ENCODE results near the gene RHEX.
"Not testable (repeated sequence)": the region's sequence is repeated elsewhere in the genome, so short reads cannot be mapped to it uniquely, and the experiment has no call there.

RHEX gene

DNA sequence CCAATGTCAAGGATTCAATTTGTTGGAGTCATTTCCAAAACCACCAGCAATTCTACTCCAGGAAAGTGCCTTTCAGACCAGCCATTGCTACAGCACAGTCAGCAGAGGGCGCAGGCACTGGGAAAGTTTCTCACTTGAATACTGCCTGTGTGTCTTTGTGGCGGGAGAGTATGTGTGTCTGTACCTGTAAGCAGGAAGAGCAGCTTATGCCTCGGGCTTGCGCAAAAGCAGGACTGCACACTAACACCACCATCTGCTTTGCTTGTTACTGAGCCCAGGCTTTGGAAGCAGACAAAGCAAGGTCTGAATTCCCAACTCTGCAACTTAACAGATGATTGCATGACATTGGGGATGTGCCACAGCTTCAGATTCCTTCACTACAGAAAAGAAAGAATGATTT, 22.3 kb upstream of the RHEX start:
- DNase-seq, result peak; percentile 42

DNA sequence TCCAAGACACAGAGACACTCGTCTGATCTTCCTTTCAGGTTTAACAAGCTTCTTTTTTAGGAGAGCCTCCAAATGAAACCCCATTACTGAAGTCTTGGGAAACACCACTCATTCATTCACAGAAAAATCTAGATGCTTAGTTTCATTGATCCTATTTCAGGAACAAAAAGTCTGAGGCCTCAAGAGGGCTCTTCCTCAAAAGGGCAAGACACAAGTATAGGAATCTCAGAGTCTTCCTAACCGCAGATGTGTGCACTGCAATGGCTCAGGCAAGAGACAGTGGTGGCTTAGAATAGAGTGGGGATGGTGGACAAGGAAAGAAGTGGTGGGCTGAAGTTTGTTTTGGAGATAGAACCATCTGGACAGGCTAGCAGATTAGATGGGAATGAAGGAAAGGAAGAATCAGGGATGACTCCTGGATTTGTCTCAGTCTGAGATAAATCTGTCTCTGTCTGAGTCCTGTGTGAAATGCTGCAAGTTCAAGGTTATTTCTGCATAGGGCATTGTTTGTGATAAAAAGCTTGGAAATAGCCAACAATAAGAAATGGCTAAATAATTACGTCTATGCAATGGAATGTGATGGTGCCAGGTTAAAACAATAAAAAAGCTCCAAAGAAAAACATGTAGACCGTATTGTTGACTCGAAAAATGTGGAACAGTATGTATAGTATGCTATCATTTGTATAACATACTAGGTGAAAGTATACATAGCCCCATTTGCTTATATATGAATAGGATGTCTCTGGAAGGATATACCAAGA, 20.4 kb upstream of the RHEX start:
- DNase-seq, result no peak

DNA sequence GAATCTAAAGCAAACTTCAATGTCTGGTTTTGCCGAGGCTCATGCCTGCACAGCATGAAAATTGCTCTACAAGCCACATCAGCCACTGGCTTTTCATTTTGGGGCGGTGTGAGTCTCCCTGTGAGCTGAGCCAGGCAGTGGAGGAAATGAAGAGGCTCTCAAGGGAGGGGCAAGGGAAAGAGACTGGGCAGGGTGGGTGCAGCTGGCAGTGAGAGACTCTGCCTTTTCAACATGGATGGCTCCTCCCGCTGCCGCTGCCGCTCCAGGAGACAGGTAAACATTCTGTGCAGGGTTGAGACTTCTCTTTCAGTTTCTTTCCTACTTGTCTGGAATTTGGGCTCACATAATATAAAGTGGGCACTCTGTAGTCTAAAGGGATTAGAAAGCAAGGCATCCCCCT, 17.9 kb upstream of the RHEX start:
- DNase-seq, result no peak

DNA sequence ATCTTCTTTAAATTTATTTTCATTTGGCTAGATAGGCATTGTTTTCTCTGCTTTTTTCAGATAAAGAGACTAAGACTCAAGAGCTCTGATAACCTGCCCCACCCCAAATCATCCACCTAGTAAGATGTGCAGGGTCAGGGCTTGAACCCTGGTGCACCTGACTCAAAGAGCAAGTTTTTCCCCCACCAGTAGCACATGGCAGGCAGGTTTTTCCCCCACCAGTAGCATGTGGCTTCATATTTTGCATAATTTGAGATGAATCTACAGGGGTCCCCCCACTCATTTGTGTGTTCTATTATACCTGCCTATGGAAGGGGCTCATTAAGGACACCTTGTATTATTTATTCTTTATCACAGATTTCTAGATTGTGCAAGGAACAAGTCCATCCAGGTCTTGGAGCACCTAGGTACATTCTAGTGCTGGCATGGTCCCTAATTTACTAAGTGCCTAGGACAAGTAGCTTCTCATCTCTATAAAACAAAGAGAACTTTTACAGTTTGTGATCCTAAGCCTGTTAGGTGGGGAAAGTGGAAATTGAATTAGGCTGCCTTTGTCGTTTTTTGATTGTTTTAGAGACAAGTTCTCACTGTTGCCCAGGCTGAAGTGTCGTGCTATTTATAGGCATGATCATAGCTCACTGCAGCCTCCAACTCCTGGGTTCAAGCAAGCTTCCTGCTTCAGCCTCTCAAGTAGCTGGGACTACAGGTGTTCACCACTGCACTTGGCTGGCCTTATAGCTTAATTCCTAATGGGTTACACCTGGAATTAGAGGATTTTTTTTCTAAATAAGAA, 16.1 kb upstream of the RHEX start:
- no peak for DNase-seq

DNA sequence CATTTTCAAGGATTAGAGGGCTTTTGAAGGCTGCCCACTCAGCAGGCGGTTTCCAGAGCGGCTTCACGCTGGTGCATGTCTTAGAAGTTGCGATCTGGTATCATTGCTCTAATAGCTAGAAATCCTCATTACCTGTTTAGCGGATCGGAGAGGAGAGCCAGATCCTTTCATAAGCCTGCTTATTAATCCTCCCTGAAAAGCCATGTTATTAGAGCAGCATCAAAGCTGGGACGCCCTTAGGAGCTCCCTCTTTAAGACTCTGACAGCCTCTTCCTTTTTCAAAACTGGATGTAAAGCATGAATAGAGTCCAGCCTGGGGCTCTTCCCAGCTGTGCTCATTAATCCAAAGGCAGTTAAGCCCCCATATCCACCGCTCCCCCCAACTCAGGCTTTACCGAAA, 15.4 kb upstream of the RHEX start:
- DNase-seq, result no peak

DNA sequence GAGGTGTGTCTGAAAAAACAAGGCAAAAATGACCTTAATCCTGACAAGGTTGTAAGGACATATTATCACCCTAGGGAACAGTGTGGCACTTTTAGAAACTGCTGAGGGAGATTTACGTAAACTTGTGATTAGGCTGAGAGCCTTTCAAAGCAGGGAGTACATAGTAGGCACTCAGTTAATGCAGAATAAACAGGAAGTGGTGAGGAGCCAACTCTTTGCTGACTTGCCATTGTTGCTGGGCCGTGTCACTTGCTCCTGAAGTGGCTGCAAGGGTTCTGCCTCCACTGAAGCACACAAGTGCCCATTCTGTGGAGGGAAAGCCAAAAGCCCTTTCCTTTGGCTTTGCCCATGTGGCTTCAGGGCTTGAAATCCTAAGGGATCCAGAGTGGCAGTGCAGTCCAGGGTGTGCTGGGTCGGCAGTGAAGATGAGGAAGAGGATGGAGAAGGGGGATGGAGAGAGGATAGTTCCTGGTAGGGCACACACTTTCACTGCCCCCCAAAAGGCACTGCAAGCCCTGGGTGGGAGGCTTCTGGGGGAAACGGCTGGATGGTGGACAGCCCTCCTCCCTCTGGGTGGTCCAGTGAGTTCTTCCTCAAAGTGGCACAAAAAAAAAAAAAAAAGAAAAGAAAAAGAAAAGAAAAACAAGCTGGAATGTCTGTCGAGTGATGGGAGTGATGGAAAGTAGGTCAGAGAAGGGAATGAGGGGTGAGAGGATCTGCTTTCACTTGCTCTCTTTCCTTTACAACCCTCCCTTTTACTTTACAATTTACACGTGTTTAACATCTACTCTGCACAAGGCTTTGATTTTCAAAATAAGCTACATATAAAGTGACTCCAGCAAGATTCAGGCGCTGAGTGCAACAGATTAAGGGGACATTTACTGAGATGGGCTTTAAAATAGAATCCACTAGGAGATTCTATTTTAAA, 13.7 kb upstream of the RHEX start:
- no peak for DNase-seq

DNA sequence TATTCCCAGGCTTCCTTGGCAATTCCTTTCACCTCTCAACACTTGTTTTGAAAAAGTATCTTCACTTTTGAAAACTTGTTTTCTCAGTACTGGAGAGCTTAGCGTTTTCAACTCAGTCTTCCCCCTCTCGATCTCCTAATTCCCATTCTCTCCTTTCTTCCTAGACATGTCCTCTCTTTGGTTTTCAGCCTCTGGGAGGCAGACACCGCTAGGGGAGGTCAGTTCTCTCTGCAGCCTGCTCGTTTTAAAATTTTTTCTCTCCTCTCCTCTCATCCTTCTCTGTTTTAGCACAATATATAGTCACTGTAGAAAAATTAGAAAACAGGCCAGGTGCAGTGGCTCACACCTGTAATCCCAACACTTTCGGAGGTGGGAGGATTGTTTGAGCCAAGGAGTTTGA, 12.6 kb upstream of the RHEX start:
- DNase-seq, result no peak

DNA sequence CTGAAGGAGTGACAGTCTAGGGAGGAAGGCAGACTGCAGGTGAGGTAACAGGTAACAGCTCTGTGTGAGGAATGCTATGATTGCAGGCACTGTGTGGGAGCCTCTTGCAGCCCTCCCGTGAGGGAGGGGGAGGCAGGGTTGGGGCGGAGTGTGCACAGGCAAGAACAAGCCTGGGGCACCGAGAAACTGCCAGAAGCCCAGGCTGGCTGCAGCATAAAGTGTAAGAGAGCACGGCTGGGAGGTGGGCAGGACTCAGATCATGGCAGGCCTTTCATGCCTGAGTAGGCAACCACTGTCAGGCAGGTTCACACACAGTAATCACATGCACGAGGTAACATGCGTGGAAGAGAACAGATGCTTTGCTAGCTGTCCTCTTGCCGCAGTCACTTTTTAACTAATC, 11.3 kb upstream of the RHEX start:
- no peak for DNase-seq

DNA sequence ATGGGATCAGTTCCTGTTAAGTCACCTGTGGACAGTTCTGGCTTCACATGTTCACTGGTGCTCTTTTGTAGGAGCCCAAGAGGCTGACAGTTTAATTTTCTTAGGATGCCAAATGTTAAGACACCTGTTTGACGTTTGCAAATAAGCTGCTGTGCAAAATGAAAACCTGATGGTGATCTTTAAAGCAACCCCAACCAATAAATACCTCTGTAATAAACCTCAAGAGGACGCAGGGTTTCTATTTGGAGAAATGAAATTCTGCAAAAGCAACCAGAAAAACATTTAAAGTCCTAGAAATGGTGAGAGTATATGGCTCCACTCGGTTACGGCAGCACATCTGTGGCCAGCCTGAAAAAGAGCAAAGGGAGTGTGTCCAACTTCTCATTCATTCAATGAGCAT, 5.7 kb upstream of the RHEX start:
- DNase-seq, result no peak

DNA sequence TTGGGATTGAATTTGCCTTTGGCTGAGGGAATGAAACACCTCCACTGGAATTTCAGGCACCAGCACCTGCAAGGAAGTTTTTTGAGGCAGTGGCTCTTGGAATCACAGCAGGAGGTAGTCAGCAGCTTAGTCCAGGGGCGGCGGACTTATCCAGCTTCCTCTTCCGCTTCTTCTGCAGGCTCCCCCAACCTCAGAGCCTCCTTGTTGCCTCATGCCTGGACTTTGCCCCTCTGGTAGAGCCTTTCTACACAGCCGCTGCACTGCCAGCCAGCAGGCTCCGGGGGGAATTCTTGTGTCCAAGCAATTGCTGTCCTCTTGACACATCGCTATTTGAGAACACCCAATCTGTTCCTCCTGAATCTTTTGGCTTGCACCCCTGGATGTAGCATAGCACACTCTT, 4.4 kb upstream of the RHEX start:
- DNase-seq, result no peak

DNA sequence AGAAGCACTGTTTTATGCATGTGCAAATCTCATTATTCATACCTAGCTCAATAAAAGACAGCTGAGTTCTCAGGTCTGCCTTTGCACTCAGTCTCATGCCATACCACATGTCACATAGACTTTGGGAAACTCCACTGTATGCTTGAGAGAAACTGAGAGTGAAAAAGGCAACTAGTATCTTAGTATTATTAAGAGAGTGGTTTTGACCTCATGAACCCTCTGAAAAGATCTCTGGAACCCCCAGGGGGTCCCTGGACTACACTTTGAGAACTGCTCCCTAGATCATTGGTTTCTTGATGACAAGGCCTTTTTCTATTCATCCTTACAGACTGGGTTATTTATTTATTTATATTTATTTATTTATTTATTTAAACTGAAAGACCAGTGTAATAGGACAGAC, 3.7 kb upstream of the RHEX start:
- DNase-seq, result no peak

DNA sequence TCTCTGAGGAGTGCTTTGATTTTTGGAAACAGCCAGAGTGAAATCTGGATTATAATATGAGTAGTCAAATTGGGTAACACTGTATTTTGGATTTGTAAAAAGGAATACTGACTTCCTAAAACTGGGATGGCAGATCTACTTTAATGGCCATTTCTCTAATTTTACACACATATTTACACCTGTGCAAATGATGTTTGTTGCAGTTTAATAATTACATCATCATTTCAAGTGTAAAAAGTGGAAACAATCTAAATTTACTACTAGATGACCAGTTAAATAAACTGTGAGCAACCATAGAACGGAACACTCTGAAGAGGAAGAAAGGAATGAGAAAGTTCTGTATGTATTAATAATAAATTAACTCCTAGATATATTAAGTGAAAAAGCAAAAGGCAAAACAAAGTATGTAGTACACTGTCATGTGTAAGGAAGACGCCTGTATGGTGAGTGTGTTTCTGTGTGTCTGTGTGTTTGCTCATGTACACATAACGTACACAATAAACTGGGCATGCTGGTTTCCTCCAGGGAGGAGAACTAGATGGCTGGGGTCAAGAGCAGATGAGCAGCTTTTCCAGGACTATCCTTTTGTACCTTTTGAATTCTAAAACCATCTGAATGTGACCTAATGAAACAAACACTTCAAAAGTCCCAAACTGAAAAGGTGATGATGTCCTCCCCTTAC, 2.9 kb upstream of the RHEX start:
- no peak for DNase-seq

DNA sequence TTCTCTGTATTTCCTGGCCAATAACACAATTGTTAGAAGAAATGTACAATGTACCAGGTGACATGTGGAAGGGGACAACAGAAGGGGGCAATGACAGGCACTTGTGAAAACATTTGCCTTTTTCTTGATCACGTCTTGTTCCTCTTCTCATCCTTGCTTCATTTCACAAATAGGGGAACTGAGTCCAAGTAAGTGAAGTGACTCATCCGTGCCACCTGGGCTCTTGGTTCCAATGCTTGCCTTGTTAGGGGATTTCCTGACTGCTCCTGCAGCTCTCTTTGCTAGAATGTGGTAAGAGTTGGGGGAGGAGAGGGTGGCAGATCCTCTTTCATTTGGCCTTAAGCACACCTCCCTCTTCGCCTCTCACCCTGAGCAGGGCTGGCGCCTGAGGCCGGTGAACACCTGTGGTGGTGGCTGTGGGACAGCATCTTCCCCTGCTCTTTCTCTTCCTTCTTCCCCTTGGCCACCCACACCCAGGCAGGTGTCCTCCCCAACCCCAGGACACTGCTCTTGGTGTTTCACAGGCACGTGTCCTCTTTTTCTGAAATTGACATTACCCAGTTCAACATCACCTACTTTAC, 2.2 kb upstream of the RHEX start:
- no peak for DNase-seq

DNA sequence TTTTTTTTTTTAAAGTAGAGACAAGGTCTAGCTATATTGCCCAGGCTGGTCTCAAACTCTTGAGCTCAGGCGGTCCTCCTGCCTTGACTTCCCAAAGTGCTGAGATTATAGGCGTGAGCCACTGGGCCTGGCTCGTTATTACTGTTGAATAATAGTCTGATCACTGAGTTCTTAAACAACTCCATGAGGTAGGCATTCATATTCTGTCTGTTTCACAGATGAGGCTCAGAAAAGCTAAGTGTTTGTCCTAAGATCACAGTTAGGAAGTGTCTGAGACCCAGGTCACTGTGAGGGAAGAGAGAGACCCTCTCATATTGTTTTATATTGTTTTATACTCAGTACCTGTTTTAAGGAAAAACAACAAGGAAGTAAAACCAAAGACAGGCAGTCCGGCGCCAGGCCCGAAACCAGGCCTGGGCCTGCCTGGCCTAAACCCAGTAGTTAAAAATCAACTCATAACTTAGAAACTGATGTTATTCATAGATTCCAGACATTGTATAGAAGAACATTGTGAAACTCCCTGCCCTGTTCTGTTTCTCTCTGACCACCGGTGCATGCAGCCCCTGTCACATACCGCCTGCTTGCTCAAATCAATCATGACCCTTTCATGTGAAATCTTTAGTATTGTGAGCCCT, 625 bp upstream of the RHEX start:
- not testable (repeated sequence) for DNase-seq

DNA sequence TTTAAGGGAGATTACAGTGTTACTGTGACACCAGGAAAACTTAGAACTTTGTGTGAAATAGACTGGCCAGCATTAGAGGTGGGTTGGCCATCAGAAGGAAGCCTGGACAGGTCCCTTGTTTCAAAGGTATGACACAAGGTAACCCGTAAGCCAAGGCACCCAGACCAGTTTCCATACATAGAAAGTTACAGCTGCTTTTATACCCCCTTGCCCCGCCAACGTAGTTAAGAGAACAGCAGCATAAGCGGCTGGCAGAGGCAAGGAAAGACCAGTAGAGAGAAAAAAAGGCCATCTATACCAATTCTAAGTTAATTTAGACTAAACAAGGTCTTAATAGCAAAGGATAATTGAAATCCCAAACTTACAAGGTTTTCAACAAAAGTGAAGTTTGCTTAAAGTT, 643 bp downstream of the RHEX start:
- not testable (repeated sequence) for DNase-seq

DNA sequence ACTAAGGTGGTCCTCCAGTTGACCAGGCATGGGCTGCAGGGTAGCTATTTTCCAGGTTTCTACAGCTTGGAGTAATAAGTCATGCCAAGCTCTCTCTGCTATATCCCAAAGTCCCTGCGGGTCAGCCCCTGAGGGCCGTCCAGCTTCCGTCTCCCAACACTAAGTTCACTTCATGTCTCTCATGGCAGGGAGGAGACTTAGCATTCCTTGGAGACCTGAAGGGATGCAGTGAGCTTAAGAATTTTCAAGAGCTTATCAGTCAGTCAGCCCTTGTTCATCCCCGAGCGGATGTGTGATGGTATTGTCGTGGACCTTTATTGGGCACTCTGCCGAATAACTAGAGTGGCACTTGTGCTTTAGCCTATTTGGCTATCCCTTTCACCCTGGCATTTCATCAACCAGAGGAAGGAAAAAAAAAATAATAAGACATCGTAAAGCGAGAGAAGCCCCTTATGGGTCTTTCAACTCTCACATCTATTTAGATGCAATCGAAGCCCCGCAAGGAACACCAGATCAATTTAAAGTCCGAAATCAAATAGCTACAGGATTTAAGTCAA, 2.2 kb downstream of the RHEX start:
- not testable (repeated sequence) for DNase-seq

DNA sequence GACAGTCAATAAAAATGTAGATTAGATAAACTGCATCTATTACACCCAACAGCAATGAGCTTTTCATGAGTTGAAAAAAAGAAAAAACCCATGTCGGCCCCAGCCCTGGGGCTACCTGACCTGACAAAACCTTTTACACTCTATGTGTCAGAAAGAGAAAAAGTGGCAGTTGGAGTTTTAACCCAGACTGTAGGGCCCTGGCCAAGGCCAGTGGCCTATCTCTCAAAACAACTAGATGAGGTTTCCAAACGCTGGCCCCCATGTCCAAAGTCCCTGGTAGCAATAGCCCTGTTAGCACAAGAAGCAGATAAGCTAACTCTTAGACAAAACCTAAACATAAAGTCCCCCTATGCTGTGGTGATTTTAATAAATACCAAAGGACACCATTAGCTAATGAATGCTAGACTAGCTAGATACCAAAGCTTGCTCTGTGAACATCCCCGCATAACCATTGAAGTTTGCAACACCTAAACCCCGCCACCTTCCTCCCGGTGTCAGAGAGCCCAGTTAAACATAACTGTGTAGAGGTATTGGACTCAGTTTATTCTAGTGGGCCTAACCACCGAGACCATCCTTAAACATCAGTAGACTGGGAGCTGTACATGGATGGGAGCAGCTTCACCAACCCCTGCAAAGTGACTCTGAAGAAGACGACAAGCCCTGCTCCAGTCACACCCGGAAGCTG, 2.8 kb downstream of the RHEX start:
- DNase-seq, result not testable (repeated sequence)

DNA sequence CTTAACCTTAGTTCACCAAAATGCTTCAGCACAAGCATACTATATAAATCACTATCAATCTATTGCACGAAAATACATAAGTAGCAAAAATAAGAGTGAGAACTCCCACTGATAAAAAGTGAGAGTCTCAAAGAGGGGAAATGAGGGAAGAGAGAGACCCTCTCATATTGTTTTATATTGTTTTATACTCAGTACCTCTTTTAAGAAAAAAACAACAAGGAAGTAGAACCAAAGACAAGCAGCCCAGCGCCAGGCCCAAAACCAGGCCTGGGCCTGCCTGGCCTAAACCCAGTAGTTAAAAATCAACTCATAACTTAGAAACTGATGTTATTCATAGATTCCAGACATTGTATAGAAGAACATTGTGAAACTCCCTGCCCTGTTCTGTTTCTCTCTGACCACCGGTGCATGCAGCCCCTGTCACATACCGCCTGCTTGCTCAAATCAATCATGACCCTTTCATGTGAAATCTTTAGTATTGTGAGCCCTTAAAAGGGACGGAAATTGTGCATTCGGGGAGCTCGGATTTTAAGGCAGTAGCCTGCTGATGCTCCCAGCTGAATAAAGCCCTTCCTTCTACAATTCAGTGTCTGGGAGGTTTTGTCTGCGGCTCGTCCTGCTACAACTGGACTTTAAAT, 5.4 kb downstream of the RHEX start:
- DNase-seq, result not testable (repeated sequence)

DNA sequence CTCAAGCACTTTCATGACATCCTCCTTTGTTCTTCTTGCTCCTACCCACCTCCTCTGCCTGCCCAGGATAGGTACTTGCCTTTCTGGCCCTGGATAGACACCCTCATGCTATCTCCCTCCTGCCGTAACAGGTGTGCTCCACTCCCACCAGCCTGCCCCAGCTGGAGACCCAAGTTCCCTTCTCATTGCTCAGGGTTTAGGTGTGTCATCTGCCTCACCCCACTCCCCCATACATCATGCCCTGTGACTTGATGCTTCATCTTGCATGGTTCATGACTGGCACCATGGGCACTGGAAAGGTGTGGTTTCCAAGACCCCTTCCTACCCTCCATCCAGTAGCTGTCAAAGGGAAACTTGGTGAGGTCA, 5.9 kb downstream of the RHEX start:
- DNase-seq, result no peak

DNA sequence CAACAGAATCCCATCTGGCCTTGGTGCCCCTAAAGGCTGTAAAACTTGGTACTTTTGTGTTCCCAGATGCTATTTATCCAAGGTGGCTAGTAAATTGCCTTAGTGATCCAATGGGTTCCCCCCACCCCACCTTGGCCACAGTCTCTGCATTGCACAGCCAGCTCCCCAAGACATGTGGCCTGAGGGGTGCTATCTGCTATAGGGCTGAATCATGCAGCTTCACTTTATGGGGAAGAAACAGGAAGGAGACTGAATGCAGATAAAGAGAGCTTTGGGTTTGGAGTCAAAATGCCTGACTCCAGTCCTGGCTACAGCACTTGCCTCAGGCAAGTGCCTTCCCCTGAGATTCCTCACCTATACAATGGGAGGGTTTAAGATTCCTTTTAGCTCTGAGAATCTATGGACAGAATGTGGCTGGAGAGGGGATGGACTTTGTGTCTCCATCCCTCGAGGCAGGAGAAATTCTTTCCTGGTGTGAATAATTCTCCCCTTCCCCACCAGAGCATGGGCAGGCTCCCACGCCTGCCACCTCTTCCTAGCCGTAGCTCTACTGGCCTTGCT, 6.5 kb downstream of the RHEX start:
- DNase-seq, result no peak

All from NCI-H748 treated with DMSO at 0.1 percent for 48 hours (cell line).